Chondrocyte (in vitro differentiated cells): ENCODE data around the gene EPHA1. TPM values are rescaled to one million over a fixed set of nuclear protein-coding genes. Genes with fewer than 3 reads are reported as not detected.

Experiments used
- DNase-seq: peaks from one replicate; pipeline ENCODE4 v3.0.0; 2021; ENCODE audit warnings: mixed read lengths, low spot score
- H3K27ac Mint-ChIP-seq: one replicate; pipeline ENCODE4 v1.8.0; 2021; ENCODE audit warnings: mild to moderate bottlenecking, moderate library complexity, mixed read lengths; ENCODE audit not compliant: unreplicated experiment
- H3K27me3 Mint-ChIP-seq: 2 replicates; pipeline ENCODE4 v1.8.0; 2021; ENCODE audit warnings: low read depth, mixed read lengths
- H3K36me3 Mint-ChIP-seq: 2 replicates; pipeline ENCODE4 v1.8.0; 2021; ENCODE audit warnings: low read depth, mixed read lengths
- H3K4me1 Mint-ChIP-seq: 2 replicates; pipeline ENCODE4 v1.8.0; 2021; ENCODE audit warnings: low read depth, mild to moderate bottlenecking, mixed read lengths
- H3K4me3 Mint-ChIP-seq: one replicate; pipeline ENCODE4 v1.8.0; 2021; ENCODE audit warnings: mild to moderate bottlenecking, moderate library complexity, mixed read lengths; ENCODE audit not compliant: unreplicated experiment
- H3K9me3 Mint-ChIP-seq: 2 replicates; pipeline ENCODE4 v1.8.0; 2021; ENCODE audit warnings: low read depth, mixed read lengths
- total RNA-seq: library from RNA; stranded (reverse); gene quantifications from 3 replicates; pipeline ENCODE4 v1.2.1, GENCODE V29; 2021
- TF ChIP-seq, protein P1 (sequence below): fragments of 200-600 bp; sonication (generic); IDR thresholded peaks from 2 replicates; pipeline ENCODE4 v1.5.0; 2021; ENCODE audit warnings: antibody characterized with exemption, mild to moderate bottlenecking, moderate library complexity

The EPHA1 gene
- total RNA-seq, 1 donor from 2014 or later: not detected

GRCh38 chr7:143401265-143401664 is 7.4 kb downstream of the EPHA1 start:
- no peaks in the 10 kb centered on the region for H3K9me3 Mint-ChIP-seq
- no peak overlapping the region for H3K4me3 Mint-ChIP-seq
- no peaks in the 10 kb centered on the region for H3K36me3 Mint-ChIP-seq
- peak; percentile 88 for DNase-seq
- TF ChIP-seq, protein P1, sequence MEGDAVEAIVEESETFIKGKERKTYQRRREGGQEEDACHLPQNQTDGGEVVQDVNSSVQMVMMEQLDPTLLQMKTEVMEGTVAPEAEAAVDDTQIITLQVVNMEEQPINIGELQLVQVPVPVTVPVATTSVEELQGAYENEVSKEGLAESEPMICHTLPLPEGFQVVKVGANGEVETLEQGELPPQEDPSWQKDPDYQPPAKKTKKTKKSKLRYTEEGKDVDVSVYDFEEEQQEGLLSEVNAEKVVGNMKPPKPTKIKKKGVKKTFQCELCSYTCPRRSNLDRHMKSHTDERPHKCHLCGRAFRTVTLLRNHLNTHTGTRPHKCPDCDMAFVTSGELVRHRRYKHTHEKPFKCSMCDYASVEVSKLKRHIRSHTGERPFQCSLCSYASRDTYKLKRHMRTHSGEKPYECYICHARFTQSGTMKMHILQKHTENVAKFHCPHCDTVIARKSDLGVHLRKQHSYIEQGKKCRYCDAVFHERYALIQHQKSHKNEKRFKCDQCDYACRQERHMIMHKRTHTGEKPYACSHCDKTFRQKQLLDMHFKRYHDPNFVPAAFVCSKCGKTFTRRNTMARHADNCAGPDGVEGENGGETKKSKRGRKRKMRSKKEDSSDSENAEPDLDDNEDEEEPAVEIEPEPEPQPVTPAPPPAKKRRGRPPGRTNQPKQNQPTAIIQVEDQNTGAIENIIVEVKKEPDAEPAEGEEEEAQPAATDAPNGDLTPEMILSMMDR: no peak
- H3K27ac Mint-ChIP-seq: no peak overlapping the region
- H3K4me1 Mint-ChIP-seq: no peaks in the 10 kb centered on the region
- H3K27me3 Mint-ChIP-seq: peaks cover 9% of the 10 kb centered on the region

DNA sequence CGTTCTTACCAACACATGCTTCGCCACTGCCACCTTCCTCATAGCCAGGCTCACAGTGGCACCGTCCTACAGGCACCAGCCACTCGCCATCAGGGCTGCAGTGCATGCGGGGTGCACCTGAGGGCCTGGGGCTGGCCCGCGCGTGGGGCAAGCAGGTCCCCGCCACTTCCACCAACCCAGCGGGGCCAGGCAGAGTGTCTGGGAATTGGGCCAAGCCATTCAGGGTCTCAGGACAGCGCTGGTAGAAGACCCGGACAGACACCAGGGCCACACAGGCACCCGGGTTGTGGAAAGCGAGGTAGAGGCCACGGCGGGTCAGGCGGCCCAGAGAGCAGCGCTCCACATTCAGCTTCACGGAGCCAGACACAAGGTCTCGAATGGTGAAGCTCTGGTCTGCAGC is 9.0 kb downstream of the EPHA1 start:
- Mint-ChIP-seq H3K36me3 (no peaks in the 10 kb centered on the region), H3K27ac (no peak overlapping the region), H3K4me1 (no peaks in the 10 kb centered on the region), H3K9me3 (no peaks in the 10 kb centered on the region), H3K4me3 (no peak overlapping the region), H3K27me3 (peaks cover 7% of the 10 kb centered on the region)
- no peak for DNase-seq
- TF ChIP-seq, protein P1: no peak

DNA sequence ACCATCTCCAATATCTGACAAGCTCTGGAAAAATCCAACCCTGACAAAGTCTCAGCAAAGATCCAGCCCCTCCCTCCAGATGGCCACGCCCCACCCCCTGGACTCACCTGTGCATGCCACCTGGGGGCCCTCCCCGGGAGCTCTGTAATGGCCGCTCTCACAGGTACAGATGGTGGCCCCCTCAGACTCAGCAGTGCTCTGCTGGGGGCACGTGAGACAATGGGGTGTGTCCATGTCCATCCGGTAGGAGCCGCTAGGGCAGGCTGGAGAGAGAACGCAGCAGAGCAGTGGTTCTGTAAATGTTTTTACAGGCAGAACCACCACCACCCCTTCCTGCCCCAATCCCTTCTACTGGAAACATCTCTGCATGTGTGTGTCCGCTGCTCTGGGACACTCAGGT is 9.5 kb downstream of the EPHA1 start:
- no peak overlapping the region for H3K27ac Mint-ChIP-seq
- peaks cover 7% of the 10 kb centered on the region for H3K27me3 Mint-ChIP-seq
- H3K36me3 Mint-ChIP-seq: no peaks in the 10 kb centered on the region
- H3K4me3 Mint-ChIP-seq: no peak overlapping the region
- no peaks in the 10 kb centered on the region for H3K4me1 Mint-ChIP-seq
- DNase-seq: peak; percentile 83
- TF ChIP-seq, protein P1: no peak
- no peaks in the 10 kb centered on the region for H3K9me3 Mint-ChIP-seq

DNA sequence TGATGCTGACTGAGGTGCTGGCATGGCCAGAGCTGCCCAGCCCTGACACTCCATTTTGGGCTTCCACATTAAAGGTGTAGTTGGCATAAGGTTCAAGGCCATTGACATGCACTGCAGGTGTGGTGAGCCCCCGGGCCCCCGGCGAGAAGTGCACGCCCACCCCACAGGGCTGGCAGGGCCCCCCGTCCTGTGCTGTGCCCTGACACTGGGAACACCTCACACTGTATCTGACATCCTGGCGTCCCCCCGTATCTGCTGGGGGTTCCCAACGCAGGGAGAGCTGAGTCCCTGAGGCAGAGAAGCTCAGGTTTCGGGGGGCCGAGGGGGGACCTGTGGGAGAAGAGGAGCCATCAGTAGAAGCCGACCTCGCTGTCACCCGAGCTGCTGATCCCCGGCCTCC is 10.0 kb downstream of the EPHA1 start:
- TF ChIP-seq, protein P1: no peak

DNA sequence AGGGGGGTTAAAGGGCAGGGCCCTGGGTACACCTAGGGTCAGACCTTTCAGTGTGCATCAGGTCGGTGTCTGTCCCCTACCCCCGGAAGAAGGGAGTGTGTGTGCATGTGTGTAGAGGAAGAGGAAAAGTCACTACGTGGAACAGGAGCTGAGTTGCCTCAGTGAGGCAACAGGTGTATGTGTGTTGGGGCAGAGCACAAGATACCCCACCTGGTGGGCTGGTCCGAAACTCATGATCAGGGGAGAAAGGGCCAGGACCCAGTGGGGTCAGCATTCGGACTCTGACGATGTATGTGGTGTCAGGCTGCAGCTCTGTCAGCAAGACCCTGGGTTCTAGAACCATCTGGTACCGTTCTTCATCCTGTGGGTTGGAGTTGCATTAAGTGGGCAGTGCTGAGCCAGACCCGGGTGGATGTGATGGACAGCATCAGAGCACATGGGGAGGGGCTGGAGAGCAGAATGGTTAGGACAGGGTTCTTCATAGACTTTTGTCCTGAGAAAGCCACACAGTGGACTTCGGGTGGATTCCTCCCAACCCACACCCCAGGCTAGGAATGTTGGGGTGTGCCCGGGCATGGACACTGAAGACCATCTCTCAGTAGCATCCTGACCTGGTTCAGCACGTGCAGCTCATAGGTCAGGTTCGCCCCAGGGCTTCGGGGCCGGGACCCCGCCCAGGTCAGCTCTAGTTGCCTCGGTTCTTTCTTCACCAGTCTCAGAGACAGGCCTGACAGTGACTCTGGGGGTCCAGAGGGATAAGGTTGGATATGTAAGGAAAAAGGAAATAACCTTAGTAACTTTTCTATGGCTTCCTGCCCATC is 10.7 kb downstream of the EPHA1 start:
- no peak overlapping the region for H3K4me3 Mint-ChIP-seq
- H3K36me3 Mint-ChIP-seq: peaks cover 2% of the 10 kb centered on the region
- H3K9me3 Mint-ChIP-seq: no peaks in the 10 kb centered on the region
- TF ChIP-seq, protein P1: no peak
- H3K27me3 Mint-ChIP-seq: peaks cover 7% of the 10 kb centered on the region
- H3K4me1 Mint-ChIP-seq: peaks cover 3% of the 10 kb centered on the region
- no peak for DNase-seq
- no peak overlapping the region for H3K27ac Mint-ChIP-seq

More for the DNA sequence above, 10.0 kb downstream of the EPHA1 start:
- no peaks in the 10 kb centered on the region for H3K9me3 Mint-ChIP-seq
- H3K4me1 Mint-ChIP-seq: no peaks in the 10 kb centered on the region
- peaks cover 7% of the 10 kb centered on the region for H3K27me3 Mint-ChIP-seq
- no peak overlapping the region for H3K27ac Mint-ChIP-seq
- peak; percentile 89 for DNase-seq
- H3K36me3 Mint-ChIP-seq: no peaks in the 10 kb centered on the region
- H3K4me3 Mint-ChIP-seq: no peak overlapping the region
